Right cardiac atrium (tissue), 5 donors: ENCODE results near the gene USP3. TPM values are rescaled to one million over a fixed set of nuclear protein-coding genes. Genes with fewer than 3 reads are reported as not detected.

Source experiments
- ATAC-seq, 2 donors: fragments of 200-7000 bp; cut with Tn5 transposase; one replicate each; pipeline versions ENCODE4 v1.8.0 to v1.9.1; 2020; ENCODE audit warnings: moderate library complexity in 2 of 2, mild to moderate bottlenecking in 1 of 2
- DNase-seq, 3 donors: peaks; one replicate each; pipeline ENCODE4 v3.0.0-alpha.2; 2020
- H3K27ac ChIP-seq: one replicate; pipeline ENCODE4 v1.5.1; 2013; ENCODE audit warnings: mild to moderate bottlenecking, low read length, control low read depth, moderate library complexity
- H3K27me3 ChIP-seq: one replicate; pipeline ENCODE4 v1.6.1; 2013; ENCODE audit not compliant: control insufficient read depth, insufficient read depth
- H3K4me1 ChIP-seq: one replicate; pipeline ENCODE4 v1.6.1; 2013; ENCODE audit warnings: low read length; ENCODE audit not compliant: control insufficient read depth, insufficient read depth
- H3K4me3 ChIP-seq: one replicate; pipeline ENCODE4 v1.5.1; 2013; ENCODE audit warnings: low read length, control low read depth
- H3K9me3 ChIP-seq: one replicate; pipeline ENCODE4 v1.6.1; 2013; ENCODE audit warnings: low read length; ENCODE audit not compliant: control insufficient read depth
- WGBS: extraction: QIAGEN DNeasy Blood & Tissue Kit; methylation state at CpG from one replicate; pipeline ENCODE4 v1.1.7; 2013; 5-methylcytosine and 5-hydroxymethylcytosine counted together
- intact Hi-C, 4 donors: fragments of 100-400 bp; cut with DNase I; formaldehyde crosslinking; loops; one replicate each; pipeline versions ENCODE4 v1.11.0 to v1.14.0; 2022 to 2023
- polyA plus RNA-seq: library from polyadenylated mRNA; stranded (reverse); fragments of 200-250 nt; gene quantifications from one replicate; pipeline ENCODE4 v1.2.3, GENCODE V29; 2013
- total RNA-seq, 4 donors: library from RNA; stranded (reverse); fragmentation: NEBNext Ultra II Directional; extraction: Animal tissue kit (Norgen Biotek cat#: 25700); gene quantifications; one replicate each; pipeline ENCODE4 v1.2.1, GENCODE V29; 2021
- donor health status: healthy with polysubstance abuse.
- donor health status: DM: no; HTN: yes; CAD: no.
- donor health status: DM: no; HTN: no; CAD: no.
- donor health status: DM: no; HTN: yes; CAD: no; lungs with severe emphysema.
- donor health status: DM: yes; HTN: yes; CAD: no.

The USP3 gene
- total and polyA plus RNA-seq, 5 donors: 7.8 to 26.0 (median 21.0) TPM

DNA sequence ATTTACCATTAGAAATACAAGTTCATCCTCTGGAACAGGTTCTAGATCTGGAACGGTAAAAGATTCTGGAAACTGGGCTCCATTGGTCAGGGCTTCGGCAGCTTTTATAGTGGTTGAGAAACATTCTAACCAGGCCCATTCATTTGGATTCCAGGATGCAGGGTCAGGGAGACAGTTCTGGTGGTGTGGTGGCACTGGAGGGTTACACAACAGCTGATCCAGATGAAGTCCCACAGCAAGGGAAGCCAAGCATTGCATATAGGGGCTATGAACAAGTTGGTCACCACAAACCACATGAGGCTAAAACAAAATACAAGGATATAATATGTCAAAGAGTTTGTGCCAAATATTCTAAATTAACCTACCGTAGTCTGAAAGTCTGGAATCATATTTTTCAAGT lies 135.8 kb downstream of the USP3 start:
- 94% methylated on average over 3 of the region's 3 CpGs for WGBS
- intact Hi-C loops: no loop called here
- DNase-seq (no peak), ATAC-seq (no peak)
- Histone ChIP-seq H3K4me1 (no peaks in the 10 kb centered on the region), H3K27me3 (no peaks in the 10 kb centered on the region), H3K4me3 (no peak overlapping the region), H3K27ac (no peak overlapping the region), H3K9me3 (no peaks in the 10 kb centered on the region)

Other genes starting within 250 kb of the USP3 start
- 10 to 100 TPM; 10.4 to 13.4 (median 10.9) TPM for gene APH1B, start 227.0 kb upstream of the USP3 start, total RNA-seq
- gene APH1B, start 227.0 kb upstream of the USP3 start, polyA plus RNA-seq: 6.0 TPM
- 1 to 10 TPM in 1 of 4 donors, under 1 TPM in 3; 0.33 to 1.2 (median 0.71) TPM for gene CA12, start 122.7 kb upstream of the USP3 start, total RNA-seq
- gene CA12, start 122.7 kb upstream of the USP3 start, polyA plus RNA-seq: 0.75 TPM
- 10 to 100 TPM; 18.3 to 40.8 (median 31.5) TPM for gene FBXL22, start 92.8 kb downstream of the USP3 start, total RNA-seq
- gene FBXL22, start 92.8 kb downstream of the USP3 start, polyA plus RNA-seq: 19.5 TPM